GM06990 (cell line): ENCODE data around the gene MFSD6.
"Not testable (repeated sequence)": the region's sequence is repeated elsewhere in the genome, so short reads cannot be mapped to it uniquely, and the experiment has no call there.

Experiments used
- DNase-seq: peaks from one replicate; pipeline ENCODE4 v3.0.0-alpha.2; 2011; ENCODE audit not compliant: insufficient read length; ENCODE audit errors: extremely low read depth
- H3K27me3 ChIP-seq: replicated peaks from 2 replicates; pipeline ENCODE4 v1.6.0; 2011; ENCODE audit warnings: low read length; ENCODE audit not compliant: control insufficient read depth, insufficient read depth
- H3K36me3 ChIP-seq: 2 replicates; pipeline ENCODE4 v1.5.1; 2011; ENCODE audit warnings: low read length; ENCODE audit not compliant: control insufficient read depth, insufficient read depth
- H3K4me3 ChIP-seq: replicated peaks from 2 replicates; pipeline ENCODE4 v1.5.1; 2011; ENCODE audit warnings: low read depth, mild to moderate bottlenecking, control low read depth, low read length
- CTCF ChIP-seq: IDR thresholded peaks from 2 replicates; pipeline ENCODE4 v1.5.1; 2011; ENCODE audit warnings: low read length, control low read depth, mild to moderate bottlenecking, inconsistent platforms; ENCODE audit not compliant: insufficient read depth, poor library complexity, severe bottlenecking

MFSD6 gene

GRCh38 chr2:190425221-190425866, 17.2 kb downstream of the MFSD6 start:
- TF ChIP-seq CTCF = no peak
- no peak for DNase-seq

GRCh38 chr2:190425883-190426658, 17.9 kb downstream of the MFSD6 start:
- no peak for DNase-seq
- no peaks in the 10 kb centered on the region for H3K27me3 ChIP-seq
- TF ChIP-seq CTCF = no peak

More at GRCh38 chr2:190425221-190425866, 17.2 kb downstream of the MFSD6 start:
- H3K27me3 ChIP-seq = no peaks in the 10 kb centered on the region
- H3K4me3 ChIP-seq = no peak overlapping the region
- H3K36me3 ChIP-seq = no peaks in the 10 kb centered on the region; the same call in none of the 2 replicates

GRCh38 chr2:190430866-190431265, 22.7 kb downstream of the MFSD6 start:
- not testable (repeated sequence) for DNase-seq, H3K36me3 ChIP-seq, H3K27me3 ChIP-seq, H3K4me3 ChIP-seq

More at GRCh38 chr2:190425883-190426658, 17.9 kb downstream of the MFSD6 start:
- no peaks in the 10 kb centered on the region; the same call in none of the 2 replicates for H3K36me3 ChIP-seq
- no peak overlapping the region for H3K4me3 ChIP-seq

- Histone ChIP-seq H3K36me3 (peaks cover 4% of the 10 kb centered on the region), H3K4me3 (no peak overlapping the region), H3K27me3 (no peaks in the 10 kb centered on the region)
- no peak for DNase-seq
- no peak for TF ChIP-seq CTCF
Measured at GRCh38 chr2:190431907-190432306, 23.8 kb downstream of the MFSD6 start.

- H3K4me3 ChIP-seq = no peak overlapping the region
- DNase-seq = no peak
- H3K27me3 ChIP-seq = no peaks in the 10 kb centered on the region
- no peak for TF ChIP-seq CTCF
- peaks cover 7% of the 10 kb centered on the region for H3K36me3 ChIP-seq
Measured at GRCh38 chr2:190432567-190433231, 24.5 kb downstream of the MFSD6 start.
